ENCODE results near the gene CPB2. TPM values are rescaled to one million over a fixed set of nuclear protein-coding genes. Genes with fewer than 3 reads are reported as not detected.

CPB2 gene
- total RNA-seq, 1 experiment from 2014 or later, result 0.15 TPM

DNA sequence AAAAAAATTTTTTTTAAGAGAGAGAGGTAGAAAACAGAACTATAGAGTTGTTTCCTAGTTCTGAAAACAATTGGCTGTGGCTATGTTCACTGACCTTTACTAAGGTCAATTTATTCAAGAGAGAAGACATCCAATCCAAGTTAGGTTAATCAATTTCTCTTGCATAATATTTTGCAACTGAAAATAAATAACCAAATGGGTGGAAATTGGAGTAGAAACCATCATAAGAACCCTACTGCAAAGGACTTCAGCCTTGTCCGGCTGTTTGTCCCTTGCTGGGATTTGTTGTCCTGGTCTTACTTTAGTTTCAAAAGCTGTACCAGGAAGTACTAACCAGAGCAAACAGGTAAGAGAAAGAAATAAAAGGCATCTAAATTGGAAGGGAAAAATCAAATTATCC lies 29.0 kb downstream of the CPB2 start (continued):
- TF ChIP-seq, protein P1, sequence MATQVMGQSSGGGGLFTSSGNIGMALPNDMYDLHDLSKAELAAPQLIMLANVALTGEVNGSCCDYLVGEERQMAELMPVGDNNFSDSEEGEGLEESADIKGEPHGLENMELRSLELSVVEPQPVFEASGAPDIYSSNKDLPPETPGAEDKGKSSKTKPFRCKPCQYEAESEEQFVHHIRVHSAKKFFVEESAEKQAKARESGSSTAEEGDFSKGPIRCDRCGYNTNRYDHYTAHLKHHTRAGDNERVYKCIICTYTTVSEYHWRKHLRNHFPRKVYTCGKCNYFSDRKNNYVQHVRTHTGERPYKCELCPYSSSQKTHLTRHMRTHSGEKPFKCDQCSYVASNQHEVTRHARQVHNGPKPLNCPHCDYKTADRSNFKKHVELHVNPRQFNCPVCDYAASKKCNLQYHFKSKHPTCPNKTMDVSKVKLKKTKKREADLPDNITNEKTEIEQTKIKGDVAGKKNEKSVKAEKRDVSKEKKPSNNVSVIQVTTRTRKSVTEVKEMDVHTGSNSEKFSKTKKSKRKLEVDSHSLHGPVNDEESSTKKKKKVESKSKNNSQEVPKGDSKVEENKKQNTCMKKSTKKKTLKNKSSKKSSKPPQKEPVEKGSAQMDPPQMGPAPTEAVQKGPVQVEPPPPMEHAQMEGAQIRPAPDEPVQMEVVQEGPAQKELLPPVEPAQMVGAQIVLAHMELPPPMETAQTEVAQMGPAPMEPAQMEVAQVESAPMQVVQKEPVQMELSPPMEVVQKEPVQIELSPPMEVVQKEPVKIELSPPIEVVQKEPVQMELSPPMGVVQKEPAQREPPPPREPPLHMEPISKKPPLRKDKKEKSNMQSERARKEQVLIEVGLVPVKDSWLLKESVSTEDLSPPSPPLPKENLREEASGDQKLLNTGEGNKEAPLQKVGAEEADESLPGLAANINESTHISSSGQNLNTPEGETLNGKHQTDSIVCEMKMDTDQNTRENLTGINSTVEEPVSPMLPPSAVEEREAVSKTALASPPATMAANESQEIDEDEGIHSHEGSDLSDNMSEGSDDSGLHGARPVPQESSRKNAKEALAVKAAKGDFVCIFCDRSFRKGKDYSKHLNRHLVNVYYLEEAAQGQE (IDR thresholded peaks at IDR 0.05; ENCODE audit: low read depth), result no peak

DNA sequence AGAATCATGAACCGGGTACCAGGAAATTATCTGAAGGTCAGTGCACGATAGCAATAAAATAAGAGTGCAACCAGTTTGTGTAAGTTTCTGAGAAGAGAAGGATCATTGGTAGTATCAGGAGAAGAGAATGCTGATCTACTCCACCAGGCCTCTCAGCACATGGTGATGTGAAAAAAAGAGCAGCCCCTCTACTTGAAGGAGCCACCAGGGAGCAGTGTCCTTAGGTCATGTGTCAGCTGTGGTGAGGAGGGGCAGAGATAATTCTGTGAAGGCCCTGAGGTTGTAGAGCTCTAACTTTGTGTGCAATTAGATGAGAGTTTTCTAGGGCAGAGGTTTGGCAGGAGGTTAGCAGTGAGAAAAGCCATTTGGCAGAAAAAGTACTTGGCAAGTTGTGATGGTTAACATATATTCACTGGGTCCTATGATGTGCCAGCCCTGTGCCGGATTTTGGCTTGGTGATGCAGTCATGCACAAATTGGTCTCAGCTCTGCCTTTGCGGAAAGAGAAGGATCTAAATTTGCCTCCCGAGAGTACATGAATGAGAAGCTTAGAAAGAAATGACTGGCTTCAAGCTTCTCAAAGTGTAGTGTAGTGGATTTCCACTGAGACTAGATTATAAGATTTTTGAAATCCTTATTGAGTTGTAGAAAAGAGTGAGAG lies 33.1 kb downstream of the CPB2 start:
- Histone ChIP-seq H3K36me3 (ENCODE audit: control insufficient read depth in 1 of 2, insufficient read depth in 2 of 2, low read length in 2 of 2) (no peaks in the 10 kb centered on the region), H3K4me3 (replicated peaks in 1 of 2; ENCODE audit: low read depth in 1 of 2, low read length in 2 of 2) (no peak overlapping the region), H3K9ac (ENCODE audit: low read length) (no peak overlapping the region), H3K9me3 (ENCODE audit: control insufficient read depth in 1 of 2, insufficient read depth in 1 of 2, low read depth in 1 of 2, low read length in 2 of 2) (no peaks in the 10 kb centered on the region), H2AFZ (ENCODE audit: low read depth, low read length, poor library complexity, severe bottlenecking) (no peak overlapping the region), H3K27me3 (ENCODE audit: insufficient read depth, low read length) (no peaks in the 10 kb centered on the region), H3K27ac (ENCODE audit: low read depth, low read length) (no peak overlapping the region), H3K9me2 (ENCODE audit: insufficient read depth) (0 out of 2 replicates have a peak, but pooled peaks cover 3% of the 10 kb centered on the region), H4K20me1 (ENCODE audit: insufficient read depth) (no peaks in the 10 kb centered on the region), H3K4me2 (ENCODE audit: low read length) (no peak overlapping the region), H3K4me1 (ENCODE audit: control insufficient read depth in 1 of 2, insufficient read depth in 2 of 2, low read length in 2 of 2) (no peaks in the 10 kb centered on the region), H3K79me2 (ENCODE audit: insufficient read depth, low read length) (no peaks in the 10 kb centered on the region)
- ATAC-seq, result no peak
- DNase-seq (ENCODE audit: low read depth, low spot score), result no peak
- TF ChIP-seq CBX3 (IDR thresholded peaks at IDR 0.05; ENCODE audit: low read depth) (no peak), POLR2A (IDR thresholded peaks at IDR 0.05; ENCODE audit: borderline replicate concordance, extremely low read depth, insufficient read depth, insufficient read length) (no peak), TCF7L2 (IDR thresholded peaks at IDR 0.05; ENCODE audit: borderline replicate concordance, extremely low read depth, insufficient read depth, insufficient read length) (no peak), SP1 (IDR thresholded peaks at IDR 0.05; ENCODE audit: low read depth) (no peak), EZH2phosphoT487 (IDR thresholded peaks at IDR 0.05; ENCODE audit: borderline replicate concordance) (no peak)
- TF ChIP-seq, protein P2, sequence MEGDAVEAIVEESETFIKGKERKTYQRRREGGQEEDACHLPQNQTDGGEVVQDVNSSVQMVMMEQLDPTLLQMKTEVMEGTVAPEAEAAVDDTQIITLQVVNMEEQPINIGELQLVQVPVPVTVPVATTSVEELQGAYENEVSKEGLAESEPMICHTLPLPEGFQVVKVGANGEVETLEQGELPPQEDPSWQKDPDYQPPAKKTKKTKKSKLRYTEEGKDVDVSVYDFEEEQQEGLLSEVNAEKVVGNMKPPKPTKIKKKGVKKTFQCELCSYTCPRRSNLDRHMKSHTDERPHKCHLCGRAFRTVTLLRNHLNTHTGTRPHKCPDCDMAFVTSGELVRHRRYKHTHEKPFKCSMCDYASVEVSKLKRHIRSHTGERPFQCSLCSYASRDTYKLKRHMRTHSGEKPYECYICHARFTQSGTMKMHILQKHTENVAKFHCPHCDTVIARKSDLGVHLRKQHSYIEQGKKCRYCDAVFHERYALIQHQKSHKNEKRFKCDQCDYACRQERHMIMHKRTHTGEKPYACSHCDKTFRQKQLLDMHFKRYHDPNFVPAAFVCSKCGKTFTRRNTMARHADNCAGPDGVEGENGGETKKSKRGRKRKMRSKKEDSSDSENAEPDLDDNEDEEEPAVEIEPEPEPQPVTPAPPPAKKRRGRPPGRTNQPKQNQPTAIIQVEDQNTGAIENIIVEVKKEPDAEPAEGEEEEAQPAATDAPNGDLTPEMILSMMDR (IDR thresholded peaks at IDR 0.05 in 2 of 3, conservative IDR thresholded peaks at IDR 0.05 in 1 of 3; ENCODE audit: borderline replicate concordance in 1 of 3, insufficient read depth in 1 of 3, low read depth in 2 of 3, low read length in 2 of 3), result peak in 2 of 3 experiments; percentile 10 to 30; a peak in 1 of 6 replicates
- POLR2A ChIA-PET, result no interaction called here
- intact Hi-C loops (cut with micrococcal nuclease), result no loop called here
- RAD21 ChIA-PET (ENCODE audit: low non-redundant PET in 1 of 2, low total read pairs in 2 of 2, uncharacterized antibody in 2 of 2, unreplicated experiment in 2 of 2), result no interaction called here
- CTCF ChIA-PET, result no interaction called here
- BruUV-seq (replicated peaks), result no TSS peak

Measured in HCT116 (cell line).